Activated naive CD8-positive, alpha-beta T cell treated with anti-CD3 and anti-CD28 coated beads, Interleukin-2, amount 50 U/mL, for 24 hours (primary cell): ENCODE measurements around the gene TIFAB.

Experiments
- ATAC-seq: fragments of 150-1000 bp; cut with Tn5 transposase; one replicate; pipeline ENCODE4 v1.10.0; 2021
- DNase-seq: peaks from one replicate; pipeline ENCODE4 v3.0.0; 2021
- H3K27ac Mint-ChIP-seq: one replicate; pipeline ENCODE4 v1.8.0; 2021; ENCODE audit warnings: mild to moderate bottlenecking, mixed read lengths
- H3K27me3 Mint-ChIP-seq: one replicate; pipeline ENCODE4 v1.8.0; 2021; ENCODE audit warnings: mixed read lengths
- H3K36me3 Mint-ChIP-seq: one replicate; pipeline ENCODE4 v1.8.0; 2021; ENCODE audit warnings: low read depth, mixed read lengths
- H3K4me1 Mint-ChIP-seq: one replicate; pipeline ENCODE4 v1.8.0; 2021; ENCODE audit warnings: mixed read lengths
- H3K4me3 Mint-ChIP-seq: one replicate; pipeline ENCODE4 v1.8.0; 2021; ENCODE audit warnings: mild to moderate bottlenecking, moderate library complexity, mixed read lengths
- H3K9me3 Mint-ChIP-seq: one replicate; pipeline ENCODE4 v1.8.0; 2021; ENCODE audit warnings: mixed read lengths

TIFAB gene

DNA sequence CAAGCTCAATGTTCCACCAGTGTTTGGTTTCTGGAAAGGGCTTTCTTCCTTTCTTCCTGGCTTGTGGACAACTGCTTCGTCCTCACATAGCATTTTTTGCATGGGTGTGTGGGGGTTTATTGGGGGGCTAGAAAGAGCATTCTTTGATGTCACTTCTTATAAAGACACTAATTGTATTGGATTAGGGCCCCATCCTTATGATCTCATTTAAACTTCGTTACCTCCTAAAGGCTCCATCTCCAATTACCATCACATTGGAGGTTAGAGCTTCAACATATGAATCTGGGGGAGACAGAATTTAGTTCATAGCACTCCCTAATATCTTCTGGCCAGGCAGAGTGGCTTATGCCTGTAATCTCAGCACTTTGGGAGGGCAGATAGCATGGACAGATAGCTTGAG, 47.1 kb downstream of the TIFAB start:
- no peaks in the 10 kb centered on the region for H3K36me3 Mint-ChIP-seq
- ATAC-seq (no peak), DNase-seq (no peak)
- H3K27me3 Mint-ChIP-seq: peaks cover 7% of the 10 kb centered on the region
- no peak overlapping the region for H3K4me3 Mint-ChIP-seq
- H3K9me3 Mint-ChIP-seq: no peaks in the 10 kb centered on the region
- peaks cover 7% of the 10 kb centered on the region for H3K4me1 Mint-ChIP-seq
- no peak overlapping the region for H3K27ac Mint-ChIP-seq

- Mint-ChIP-seq H3K4me3 (no peak overlapping the region), H3K27me3 (peaks cover 4% of the 10 kb centered on the region), H3K36me3 (peaks cover under 1% of the 10 kb centered on the region), H3K27ac (no peak overlapping the region), H3K9me3 (no peaks in the 10 kb centered on the region), H3K4me1 (peaks cover 24% of the 10 kb centered on the region)
- DNase-seq (no peak), ATAC-seq (no peak)
These were observed 50.1 kb downstream of the TIFAB start for GRCh38 chr5:135402031-135402430.

- H3K27ac Mint-ChIP-seq: no peak overlapping the region
- H3K36me3 Mint-ChIP-seq: peaks cover 2% of the 10 kb centered on the region
- ATAC-seq (no peak), DNase-seq (no peak)
- H3K27me3 Mint-ChIP-seq: peaks cover 4% of the 10 kb centered on the region
- H3K9me3 Mint-ChIP-seq: no peaks in the 10 kb centered on the region
- H3K4me1 Mint-ChIP-seq: peaks cover 36% of the 10 kb centered on the region
- H3K4me3 Mint-ChIP-seq: no peak overlapping the region
These were observed 51.3 kb downstream of the TIFAB start for GRCh38 chr5:135400866-135401265.

DNA sequence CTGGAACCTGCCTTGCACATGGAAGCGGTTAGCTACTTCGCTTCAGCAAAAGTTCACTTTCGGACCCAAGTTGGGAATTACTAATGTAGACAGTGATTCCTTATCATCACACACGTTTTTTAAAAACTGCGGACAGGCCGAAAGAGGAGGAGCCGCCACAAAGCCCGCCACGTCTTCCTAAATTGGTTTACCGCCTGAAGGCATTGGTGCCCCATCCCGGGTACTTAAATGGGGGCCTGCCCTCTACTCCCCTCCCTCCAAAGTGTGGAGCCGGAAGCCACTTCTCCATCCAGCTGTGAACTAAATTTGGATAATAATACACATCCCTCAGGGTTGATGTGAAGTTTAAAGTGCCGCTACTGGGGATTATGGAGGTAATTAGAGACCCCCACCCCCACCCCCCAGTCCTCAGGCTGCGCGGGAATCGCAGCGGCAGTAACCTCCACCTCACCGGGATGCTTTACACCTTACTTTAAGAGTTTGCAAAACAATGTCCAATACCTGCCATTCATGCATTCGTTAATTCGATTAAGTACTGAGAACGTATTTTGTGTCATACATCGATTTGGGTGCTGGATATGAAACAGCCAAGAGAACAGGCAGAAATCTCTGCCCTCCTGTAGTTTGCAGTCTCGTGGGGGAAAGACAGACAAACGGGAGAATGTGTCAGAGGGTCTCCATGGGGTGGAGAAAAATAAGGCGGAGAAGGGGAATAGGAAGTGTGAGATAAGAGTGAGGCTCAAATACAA, 52.2 kb downstream of the TIFAB start:
- DNase-seq (no peak), ATAC-seq (no peak)
- Mint-ChIP-seq H3K27ac (peak overlapping the region; percentile 87), H3K27me3 (peaks cover under 1% of the 10 kb centered on the region), H3K4me3 (peak overlapping the region; percentile 84), H3K4me1 (peaks cover 43% of the 10 kb centered on the region), H3K36me3 (peaks cover 6% of the 10 kb centered on the region), H3K9me3 (no peaks in the 10 kb centered on the region)

DNA sequence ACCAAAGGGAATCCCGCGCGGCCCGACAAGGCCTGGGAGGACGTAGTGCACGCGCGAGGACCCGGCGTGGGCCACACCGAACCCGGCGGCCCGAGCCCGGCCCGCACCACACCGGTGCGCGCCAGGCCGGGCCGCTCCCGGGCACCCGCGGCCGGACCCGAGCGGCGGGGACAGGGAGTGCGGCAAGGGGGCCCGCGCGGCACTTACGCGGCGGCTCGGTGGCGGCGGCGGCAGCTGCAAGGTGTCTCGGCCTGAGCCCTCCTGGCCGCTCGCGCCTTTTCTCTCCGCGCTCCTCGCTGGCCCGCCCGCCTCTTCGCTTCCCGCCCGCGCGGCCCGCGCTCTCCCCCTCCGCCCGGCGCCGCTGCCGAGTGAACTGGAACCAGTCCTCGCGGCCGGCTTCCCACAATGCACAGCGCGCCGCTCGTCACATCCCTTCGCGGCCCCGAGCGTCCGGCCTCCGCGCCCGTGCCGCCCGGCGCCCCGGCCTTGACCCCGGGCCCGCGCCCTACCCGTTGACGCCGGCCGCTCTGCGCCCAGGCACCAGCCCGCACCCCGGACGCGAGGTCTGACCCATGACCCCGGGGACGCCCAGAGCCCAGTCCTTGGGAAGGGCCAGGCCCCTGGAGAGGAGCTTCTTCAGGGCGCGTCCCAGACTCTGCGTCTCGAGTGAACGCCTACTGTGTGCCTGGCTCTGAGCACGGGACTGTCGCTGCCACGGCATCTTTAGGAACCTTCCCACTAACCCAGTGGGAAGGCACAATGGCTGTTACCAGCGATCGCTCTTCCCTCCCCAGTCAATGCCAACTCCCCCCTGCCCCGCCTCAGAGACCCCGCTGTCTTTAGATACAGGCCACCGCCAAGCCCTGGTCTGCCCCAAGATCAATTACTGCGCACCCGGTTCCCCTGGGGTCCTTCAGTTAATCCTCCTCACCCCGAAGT, 53.0 kb downstream of the TIFAB start, which contains the start of gene MACROH2A1:
MACROH2A1 (minus strand) TSS at position 377 of the 939 bp plus-strand sequence. CDS start 10,138 bp downstream, outside the sequence.
- peaks cover 52% of the 10 kb centered on the region for H3K4me1 Mint-ChIP-seq
- no peaks in the 10 kb centered on the region for H3K27me3 Mint-ChIP-seq
- H3K27ac Mint-ChIP-seq: peak within 1 kb of the TSS; percentile 87
- peak within 1 kb of the TSS; percentile 88 for H3K4me3 Mint-ChIP-seq
- peak; percentile 88 for ATAC-seq
- H3K9me3 Mint-ChIP-seq: no peaks in the 10 kb centered on the region
- DNase-seq: peak; percentile 87
- peaks cover 11% of the 10 kb centered on the region for H3K36me3 Mint-ChIP-seq

- H3K4me1 Mint-ChIP-seq: peaks cover 60% of the 10 kb centered on the region
- ATAC-seq (peak; percentile 33), DNase-seq (peak; percentile 45)
- no peaks in the 10 kb centered on the region for H3K9me3 Mint-ChIP-seq
- no peaks in the 10 kb centered on the region for H3K27me3 Mint-ChIP-seq
- H3K36me3 Mint-ChIP-seq: peaks cover 11% of the 10 kb centered on the region
- H3K27ac Mint-ChIP-seq: peak overlapping the region; percentile 55
- H3K4me3 Mint-ChIP-seq: peak overlapping the region; percentile 88
These were observed 53.8 kb downstream of the TIFAB start for GRCh38 chr5:135398160-135398854.
